Sciatic nerve (tissue), 2 donors: ENCODE data around the gene APBA1. TPM values are rescaled to one million over a fixed set of nuclear protein-coding genes. Genes with fewer than 3 reads are reported as not detected.

ENCODE experiments used
- ATAC-seq: fragments of 200-7000 bp; cut with Tn5 transposase; one replicate; pipeline ENCODE4 v1.9.1; 2020; ENCODE audit warnings: mild to moderate bottlenecking, moderate library complexity
- DNase-seq: peaks from one replicate; pipeline ENCODE4 v3.0.0-alpha.2; 2020; ENCODE audit warnings: low spot score
- intact Hi-C: fragments of 100-400 bp; cut with DNase I; formaldehyde crosslinking; loops from one replicate; pipeline ENCODE4 v1.14.2; 2022
- total RNA-seq: library from RNA; stranded (reverse); fragmentation: NEBNext Ultra II Directional; extraction: Animal tissue kit (Norgen Biotek cat#: 25700); gene quantifications from one replicate; pipeline ENCODE4 v1.2.1, GENCODE V29; 2021
- donor health status: DM: no; HTN: no; CAD: no.
- donor health status: DM: no; HTN: no; CAD: no.

Gene APBA1
- total RNA-seq, 1 donor from 2014 or later: 11.1 TPM

GRCh38 chr9:69549310-69550202 lies 122.6 kb downstream of the APBA1 start:
- DNase-seq (no peak), ATAC-seq (peak; percentile 78)
- intact Hi-C loops: no loop called here

GRCh38 chr9:69548681-69549080 lies 123.5 kb downstream of the APBA1 start:
- no peak for DNase-seq
- no peak for ATAC-seq
- intact Hi-C loops: no loop called here

GRCh38 chr9:69546265-69546664 lies 125.9 kb downstream of the APBA1 start:
- DNase-seq: no peak
- intact Hi-C loops: no loop called here
- ATAC-seq: no peak

- peak; percentile 86 for ATAC-seq
- intact Hi-C loops: loop anchor here (5.0 kb wide), 1 partner anchor 116 kb away; no protein-coding TSS in a partner anchor
Measured at GRCh38 chr9:69542942-69543704, 129.0 kb downstream of the APBA1 start.

GRCh38 chr9:69542058-69542457 lies 130.1 kb downstream of the APBA1 start:
- DNase-seq (no peak), ATAC-seq (no peak)
- intact Hi-C loops: loop anchor here (5.0 kb wide), 1 partner anchor 115 kb away; no protein-coding TSS in a partner anchor

More at GRCh38 chr9:69542942-69543704, 129.0 kb downstream of the APBA1 start:
- no peak for DNase-seq

GRCh38 chr9:69535911-69536310 lies 136.3 kb downstream of the APBA1 start:
- intact Hi-C loops: no loop called here
- DNase-seq (no peak), ATAC-seq (no peak)

- intact Hi-C loops: no loop called here
- no peak for ATAC-seq
Measured at GRCh38 chr9:69535286-69535832, 136.8 kb downstream of the APBA1 start.

GRCh38 chr9:69532396-69532795 lies 139.8 kb downstream of the APBA1 start:
- ATAC-seq (no peak), DNase-seq (no peak)
- intact Hi-C loops: no loop called here

More at GRCh38 chr9:69535286-69535832, 136.8 kb downstream of the APBA1 start:
- no peak for DNase-seq

- ATAC-seq (no peak), DNase-seq (no peak)
- intact Hi-C loops: no loop called here
Measured at GRCh38 chr9:69527454-69527853, 144.7 kb downstream of the APBA1 start.

GRCh38 chr9:69526699-69527098 lies 145.5 kb downstream of the APBA1 start:
- DNase-seq: no peak
- intact Hi-C loops: no loop called here
- ATAC-seq: no peak

GRCh38 chr9:69519470-69520240 lies 152.5 kb downstream of the APBA1 start:
- no peak for DNase-seq
- intact Hi-C loops: no loop called here
- peak; percentile 80 for ATAC-seq

- ATAC-seq: no peak
- intact Hi-C loops: no loop called here
- no peak for DNase-seq
Measured at GRCh38 chr9:69516353-69517322, 155.5 kb downstream of the APBA1 start.

GRCh38 chr9:69515810-69516209 lies 156.4 kb downstream of the APBA1 start:
- no peak for DNase-seq
- intact Hi-C loops: no loop called here

GRCh38 chr9:69513141-69513820 lies 158.9 kb downstream of the APBA1 start:
- intact Hi-C loops: no loop called here
- ATAC-seq (no peak), DNase-seq (no peak)

More at GRCh38 chr9:69515810-69516209, 156.4 kb downstream of the APBA1 start:
- ATAC-seq: no peak

- DNase-seq (no peak), ATAC-seq (no peak)
- intact Hi-C loops: no loop called here
Measured at GRCh38 chr9:69504058-69504457, 168.1 kb downstream of the APBA1 start.

GRCh38 chr9:69502671-69503301 lies 169.4 kb downstream of the APBA1 start:
- ATAC-seq: no peak
- intact Hi-C loops: no loop called here
- no peak for DNase-seq

GRCh38 chr9:69500896-69501295 lies 171.3 kb downstream of the APBA1 start:
- intact Hi-C loops: no loop called here
- peak; percentile 15 for ATAC-seq
- DNase-seq: no peak
